Measurements from ENCODE around the gene TATDN3. TPM values are rescaled to one million over a fixed set of nuclear protein-coding genes. Genes with fewer than 3 reads are reported as not detected.

Gene TATDN3
- total and polyA plus RNA-seq, 2 of the 8 experiments (the other 6 are each of a cell fraction or from before 2014, with no cell fraction given): 6.9 to 19.4 TPM

Small RNA genes lying within 50 kb of the gene (small RNA-seq; reads per million reads assigned to genes)
- gene AC104333.1 (ENCODE audit: insufficient read depth) (not detected), gene AC104333.2 (ENCODE audit: insufficient read depth) (not detected)

Other genes with a start within 250 kb of the TATDN3 start
- gene ATF3, start 183.1 kb upstream of the TATDN3 start, total RNA-seq (2021; fragmentation: NEBNext Ultra II Directional; extraction: Animal tissue kit (Norgen Biotek cat#: 25700)): 21.5 and 27.7 TPM in 2 replicates
- gene ATF3, start 183.1 kb upstream of the TATDN3 start, polyA plus RNA-seq (2011; rRNA removed): 12.2 and 13.5 TPM in 2 replicates
- 6.3 and 7.3 TPM in 2 replicates for gene BATF3, start 92.1 kb upstream of the TATDN3 start, total RNA-seq (2021; fragmentation: NEBNext Ultra II Directional; extraction: Animal tissue kit (Norgen Biotek cat#: 25700))
- 6.3 and 6.6 TPM in 2 replicates for gene BATF3, start 92.1 kb upstream of the TATDN3 start, polyA plus RNA-seq (2011; rRNA removed)
- 48.3 and 51.7 TPM in 2 replicates for gene NSL1, start 117 bp upstream of the TATDN3 start, total RNA-seq (2021; fragmentation: NEBNext Ultra II Directional; extraction: Animal tissue kit (Norgen Biotek cat#: 25700))
- 25.4 and 33.8 TPM in 2 replicates for gene NSL1, start 117 bp upstream of the TATDN3 start, polyA plus RNA-seq (2011; rRNA removed)
- gene SPATA45, start 55.8 kb downstream of the TATDN3 start, total RNA-seq (2021; fragmentation: NEBNext Ultra II Directional; extraction: Animal tissue kit (Norgen Biotek cat#: 25700)): 0.65 TPM in 1 of 2 replicates, not detected in the other
- gene SPATA45, start 55.8 kb downstream of the TATDN3 start, polyA plus RNA-seq (2011; rRNA removed): 0.21 TPM in 1 of 2 replicates, not detected in the other
- gene FLVCR1, start 66.4 kb downstream of the TATDN3 start, total RNA-seq (2021; fragmentation: NEBNext Ultra II Directional; extraction: Animal tissue kit (Norgen Biotek cat#: 25700)): 66.2 and 75.7 TPM in 2 replicates
- gene FLVCR1, start 66.4 kb downstream of the TATDN3 start, polyA plus RNA-seq (2011; rRNA removed): 31.8 and 36.4 TPM in 2 replicates
- gene VASH2, start 158.6 kb downstream of the TATDN3 start, total RNA-seq (2021; fragmentation: NEBNext Ultra II Directional; extraction: Animal tissue kit (Norgen Biotek cat#: 25700)): 184 and 187 TPM in 2 replicates
- 44.0 and 51.4 TPM in 2 replicates for gene VASH2, start 158.6 kb downstream of the TATDN3 start, polyA plus RNA-seq (2011; rRNA removed)
- gene ANGEL2, start 224.0 kb downstream of the TATDN3 start, total RNA-seq (2021; fragmentation: NEBNext Ultra II Directional; extraction: Animal tissue kit (Norgen Biotek cat#: 25700)): 36.0 and 39.9 TPM in 2 replicates
- gene ANGEL2, start 224.0 kb downstream of the TATDN3 start, polyA plus RNA-seq (2011; rRNA removed): 15.7 and 18.1 TPM in 2 replicates